Kidney epithelial cell (primary cell): ENCODE measurements around the gene ZFYVE16. TPM values are rescaled to one million over a fixed set of nuclear protein-coding genes. Genes with fewer than 3 reads are reported as not detected.

ENCODE experiments used
- DNase-seq: peaks from one replicate; pipeline ENCODE4 v3.0.0-alpha.2; 2010; ENCODE audit warnings: low read depth
- H3K27me3 ChIP-seq: 2 replicates; pipeline ENCODE4 v1.6.0; 2011; ENCODE audit warnings: low read length; ENCODE audit not compliant: control insufficient read depth, insufficient read depth
- H3K36me3 ChIP-seq: 2 replicates; pipeline ENCODE4 v1.5.1; 2011; ENCODE audit warnings: low read length; ENCODE audit not compliant: control insufficient read depth, insufficient read depth
- H3K4me3 ChIP-seq: 2 replicates; pipeline ENCODE4 v1.5.1; 2011; ENCODE audit warnings: low read depth, mild to moderate bottlenecking, control low read depth, low read length
- total RNA-seq: library from RNA; depleted of rRNA; stranded (reverse); fragments of >200 nt; gene quantifications from 2 replicates; pipeline ENCODE4 v1.2.3, GENCODE V29; 2015
- TF ChIP-seq, protein P1 (sequence below): IDR thresholded peaks from 2 replicates; pipeline ENCODE4 v1.5.1; 2011; ENCODE audit warnings: mild to moderate bottlenecking, moderate library complexity, low read length, control low read depth, inconsistent platforms; ENCODE audit not compliant: insufficient read depth, poor library complexity, severe bottlenecking

Gene ZFYVE16
- total RNA-seq, 1 donor from 2014 or later, result 26.0 TPM

DNA sequence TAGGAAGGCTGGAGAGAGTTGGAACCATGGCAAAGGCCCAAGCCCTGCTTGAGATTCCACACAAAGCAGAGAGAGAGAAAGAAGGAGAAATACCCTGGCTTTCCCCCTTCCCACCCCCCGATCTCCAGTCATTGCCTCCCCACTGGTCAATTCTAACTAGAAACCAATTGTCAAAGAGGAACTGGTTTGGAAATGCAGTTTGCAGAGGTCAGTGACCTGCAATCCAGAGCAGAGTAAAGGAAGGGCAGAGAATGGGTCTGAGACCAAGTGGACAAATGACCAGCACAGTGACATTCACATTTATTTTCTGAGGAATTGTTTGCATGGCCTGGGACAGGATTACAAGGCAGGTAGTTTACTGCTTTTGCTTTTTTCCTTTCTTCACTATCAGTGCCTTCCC lies 37.5 kb upstream of the ZFYVE16 start:
- DNase-seq, result no peak
- Histone ChIP-seq H3K4me3 (no peak overlapping the region), H3K36me3 (no peaks in the 10 kb centered on the region), H3K27me3 (no peaks in the 10 kb centered on the region)
- TF ChIP-seq, protein P1, sequence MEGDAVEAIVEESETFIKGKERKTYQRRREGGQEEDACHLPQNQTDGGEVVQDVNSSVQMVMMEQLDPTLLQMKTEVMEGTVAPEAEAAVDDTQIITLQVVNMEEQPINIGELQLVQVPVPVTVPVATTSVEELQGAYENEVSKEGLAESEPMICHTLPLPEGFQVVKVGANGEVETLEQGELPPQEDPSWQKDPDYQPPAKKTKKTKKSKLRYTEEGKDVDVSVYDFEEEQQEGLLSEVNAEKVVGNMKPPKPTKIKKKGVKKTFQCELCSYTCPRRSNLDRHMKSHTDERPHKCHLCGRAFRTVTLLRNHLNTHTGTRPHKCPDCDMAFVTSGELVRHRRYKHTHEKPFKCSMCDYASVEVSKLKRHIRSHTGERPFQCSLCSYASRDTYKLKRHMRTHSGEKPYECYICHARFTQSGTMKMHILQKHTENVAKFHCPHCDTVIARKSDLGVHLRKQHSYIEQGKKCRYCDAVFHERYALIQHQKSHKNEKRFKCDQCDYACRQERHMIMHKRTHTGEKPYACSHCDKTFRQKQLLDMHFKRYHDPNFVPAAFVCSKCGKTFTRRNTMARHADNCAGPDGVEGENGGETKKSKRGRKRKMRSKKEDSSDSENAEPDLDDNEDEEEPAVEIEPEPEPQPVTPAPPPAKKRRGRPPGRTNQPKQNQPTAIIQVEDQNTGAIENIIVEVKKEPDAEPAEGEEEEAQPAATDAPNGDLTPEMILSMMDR, result no peak

DNA sequence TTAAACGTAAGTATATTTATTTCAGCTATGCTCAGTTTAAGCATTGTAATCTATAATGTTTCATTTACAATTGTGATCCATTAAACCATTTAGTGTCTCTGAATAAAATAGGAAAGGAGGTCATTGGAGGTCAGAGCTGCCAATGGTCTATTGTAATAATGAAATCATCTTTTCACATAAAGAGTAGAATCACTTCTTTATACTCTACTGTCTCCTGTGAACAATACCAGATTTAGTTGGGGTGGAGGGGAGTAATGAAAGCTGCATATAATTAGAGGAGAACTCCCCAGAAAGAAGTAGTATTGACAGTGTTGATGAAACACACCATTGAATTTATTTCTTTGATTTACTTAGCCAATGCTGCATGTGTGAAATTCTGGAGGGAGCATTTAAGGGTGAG lies 35.1 kb upstream of the ZFYVE16 start:
- DNase-seq, result no peak
- TF ChIP-seq, protein P1, result no peak
- Histone ChIP-seq H3K4me3 (no peak overlapping the region), H3K36me3 (no peaks in the 10 kb centered on the region), H3K27me3 (no peaks in the 10 kb centered on the region)

DNA sequence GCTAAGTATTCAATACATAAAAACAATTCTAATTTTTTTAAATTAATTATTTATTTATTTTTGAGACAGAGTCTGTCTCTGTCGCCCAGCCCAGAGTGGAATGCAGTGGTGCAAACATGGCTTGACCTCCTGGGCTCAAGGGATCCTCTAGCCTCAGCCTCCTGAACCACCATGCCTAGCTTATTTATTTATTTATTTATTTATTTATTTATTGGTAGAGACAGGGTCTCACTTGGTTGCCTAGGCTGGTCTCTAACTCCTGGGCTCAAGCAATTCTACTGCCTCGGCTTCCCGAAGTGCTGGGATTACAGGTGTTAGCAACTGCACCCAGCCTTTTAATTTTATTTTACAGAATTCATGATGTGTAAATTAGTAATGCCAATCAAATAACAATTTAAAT lies 33.7 kb upstream of the ZFYVE16 start:
- TF ChIP-seq, protein P1, result no peak
- Histone ChIP-seq H3K4me3 (no peak overlapping the region), H3K27me3 (no peaks in the 10 kb centered on the region), H3K36me3 (no peaks in the 10 kb centered on the region)
- no peak for DNase-seq

DNA sequence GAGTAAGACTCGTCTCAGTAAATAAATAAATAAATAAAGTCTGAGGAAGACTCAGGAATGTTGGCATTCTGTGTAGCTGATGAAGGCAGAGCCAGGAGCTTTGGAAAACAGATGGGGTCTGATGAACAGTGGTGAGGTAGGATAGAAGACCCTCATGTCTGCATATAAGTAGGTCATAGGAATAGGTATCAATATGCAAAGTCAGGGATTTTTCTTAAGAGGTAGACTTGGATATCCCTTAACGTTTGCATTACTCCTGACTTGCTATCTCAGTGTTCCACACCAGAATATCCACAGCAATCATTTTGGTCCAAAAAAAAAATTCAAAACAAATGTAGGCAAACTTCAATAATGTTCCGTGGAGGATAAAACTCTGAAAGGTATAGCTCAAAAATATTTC lies 31.3 kb upstream of the ZFYVE16 start:
- no peak for DNase-seq
- Histone ChIP-seq H3K4me3 (no peak overlapping the region), H3K27me3 (no peaks in the 10 kb centered on the region), H3K36me3 (no peaks in the 10 kb centered on the region)
- TF ChIP-seq, protein P1, result no peak

DNA sequence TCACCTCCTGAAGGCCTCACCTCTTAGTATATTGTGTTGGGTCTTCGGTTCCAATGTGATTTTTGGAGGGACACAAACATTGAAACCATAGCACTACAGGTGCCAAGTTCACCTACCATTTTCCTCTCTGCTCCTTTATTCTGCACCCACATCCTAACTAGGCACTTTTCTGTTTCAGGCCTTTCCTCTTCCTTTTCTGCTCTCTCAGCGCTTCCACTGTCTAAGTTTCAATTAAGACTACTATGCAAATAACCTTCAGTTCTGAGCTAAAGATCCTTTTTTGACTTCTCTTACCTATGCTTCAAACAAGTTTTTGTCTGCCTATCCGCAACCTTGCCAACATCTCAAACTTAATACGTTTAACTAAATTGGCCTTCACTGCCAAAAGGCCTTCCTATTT lies 25.4 kb upstream of the ZFYVE16 start:
- no peak for DNase-seq
- Histone ChIP-seq H3K27me3 (no peaks in the 10 kb centered on the region), H3K4me3 (no peak overlapping the region), H3K36me3 (no peaks in the 10 kb centered on the region)
- TF ChIP-seq, protein P1, result no peak

DNA sequence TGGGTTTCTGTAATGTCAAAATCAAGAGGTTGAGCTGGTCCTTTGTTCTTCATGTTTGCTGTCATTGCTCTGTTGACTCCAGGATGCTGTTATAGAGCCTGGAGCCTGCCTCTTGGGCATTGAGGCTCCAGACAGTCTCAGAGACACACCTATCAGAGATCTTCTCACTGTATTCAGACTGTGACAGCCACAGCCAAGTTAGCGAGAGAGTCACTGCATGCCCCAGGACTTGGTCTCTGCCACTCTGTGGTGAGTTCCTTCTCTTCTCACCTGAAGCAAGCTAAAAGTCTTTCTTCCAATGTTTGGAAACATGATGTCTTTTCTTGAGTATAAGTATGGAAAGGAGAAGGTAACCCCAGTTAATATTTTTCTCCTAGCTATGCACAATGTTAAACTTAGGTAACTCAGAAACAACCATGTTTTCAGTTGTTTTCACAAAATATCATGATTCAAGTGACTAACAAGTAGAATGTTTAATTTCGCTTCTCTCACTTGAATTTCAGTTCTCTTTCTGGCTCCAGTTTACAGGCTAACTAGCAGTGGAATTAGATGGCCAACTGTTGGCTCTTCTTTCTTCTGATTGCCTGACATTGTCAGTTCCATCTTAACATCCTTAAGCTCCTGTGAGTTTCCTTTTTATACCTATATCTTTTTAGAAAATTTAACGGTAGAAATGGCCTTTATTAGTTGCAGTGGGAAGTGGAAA lies 20.6 kb upstream of the ZFYVE16 start:
- H3K4me3 ChIP-seq, result no peak overlapping the region
- no peak for DNase-seq
- H3K36me3 ChIP-seq, result no peaks in the 10 kb centered on the region
- H3K27me3 ChIP-seq, result no peaks in the 10 kb centered on the region
- TF ChIP-seq, protein P1, result no peak
